Stimulated activated CD8-positive, alpha-beta memory T cell treated with anti-CD3 and anti-CD28 coated beads, Interleukin-4, amount 100 ng/mL, for 4 hours (primary cell): ENCODE measurements around the gene TRERF1.

Experiments
- DNase-seq, 2 donors: peaks; one replicate each; pipeline ENCODE4 v3.0.0-alpha.2; 2020; ENCODE audit warnings: low read depth in 2 of 2, low spot score in 1 of 2

The TRERF1 gene

GRCh38 chr6:42279966-42280629, 171.6 kb downstream of the TRERF1 start:
- no peak for DNase-seq

- DNase-seq = no peak
These were observed 172.5 kb downstream of the TRERF1 start for GRCh38 chr6:42279144-42279781.

- DNase-seq = no peak
These were observed 173.4 kb downstream of the TRERF1 start for GRCh38 chr6:42278131-42278853.

GRCh38 chr6:42276034-42276890, 175.5 kb downstream of the TRERF1 start:
- no peak for DNase-seq

- no peak for DNase-seq
These were observed 176.2 kb downstream of the TRERF1 start for GRCh38 chr6:42275376-42276033.

GRCh38 chr6:42274898-42275297, 176.8 kb downstream of the TRERF1 start:
- no peak for DNase-seq

- no peak for DNase-seq
These were observed 179.6 kb downstream of the TRERF1 start for GRCh38 chr6:42271834-42272805.

- DNase-seq = no peak
These were observed 181.7 kb downstream of the TRERF1 start for GRCh38 chr6:42269974-42270510.

GRCh38 chr6:42269553-42269952, 182.2 kb downstream of the TRERF1 start:
- DNase-seq = no peak

- DNase-seq = no peak
These were observed 182.9 kb downstream of the TRERF1 start for GRCh38 chr6:42268835-42269204.

GRCh38 chr6:42268016-42268834, 183.5 kb downstream of the TRERF1 start:
- DNase-seq = no peak

GRCh38 chr6:42266538-42266937, 185.2 kb downstream of the TRERF1 start:
- DNase-seq = no peak

- no peak for DNase-seq
These were observed 186.8 kb downstream of the TRERF1 start for GRCh38 chr6:42264852-42265390.

GRCh38 chr6:42264162-42264851, 187.4 kb downstream of the TRERF1 start:
- DNase-seq = no peak

- DNase-seq = no peak
These were observed 188.5 kb downstream of the TRERF1 start for GRCh38 chr6:42263165-42263728.

- no peak for DNase-seq
These were observed 190.8 kb downstream of the TRERF1 start for GRCh38 chr6:42260972-42261371.

GRCh38 chr6:42260396-42260888, 191.3 kb downstream of the TRERF1 start:
- DNase-seq = no peak
